Dendritic cell treated with granulocyte-macrophage colony-stimulating factor and Interleukin-4, amounts not matched to agents 40 ng/mL and 50 ng/mL, for 4 days (primary cell): ENCODE results near the gene PHTF2.
A peak's percentile ranks its signal among the peaks of the same experiment; 100 is the strongest.

ENCODE experiments used
- H3K27ac Mint-ChIP-seq: one replicate; pipeline ENCODE4 v1.8.0; 2022; ENCODE audit warnings: mild to moderate bottlenecking, mixed read lengths
- H3K27me3 Mint-ChIP-seq: one replicate; pipeline ENCODE4 v1.8.0; 2022; ENCODE audit warnings: mild to moderate bottlenecking, mixed read lengths
- H3K36me3 Mint-ChIP-seq: one replicate; pipeline ENCODE4 v1.8.0; 2022; ENCODE audit warnings: low read depth, mixed read lengths
- H3K4me1 Mint-ChIP-seq: one replicate; pipeline ENCODE4 v1.8.0; 2022; ENCODE audit warnings: low read depth, mixed read lengths
- H3K4me3 Mint-ChIP-seq: one replicate; pipeline ENCODE4 v1.8.0; 2022; ENCODE audit warnings: mild to moderate bottlenecking, moderate library complexity, mixed read lengths
- H3K9me3 Mint-ChIP-seq: one replicate; pipeline ENCODE4 v1.8.0; 2022; ENCODE audit warnings: mixed read lengths
- intact Hi-C: fragments of 100-400 bp; cut with micrococcal nuclease; formaldehyde crosslinking; loops from one replicate; pipeline ENCODE4 v1.15.0; 2022

PHTF2 gene

DNA sequence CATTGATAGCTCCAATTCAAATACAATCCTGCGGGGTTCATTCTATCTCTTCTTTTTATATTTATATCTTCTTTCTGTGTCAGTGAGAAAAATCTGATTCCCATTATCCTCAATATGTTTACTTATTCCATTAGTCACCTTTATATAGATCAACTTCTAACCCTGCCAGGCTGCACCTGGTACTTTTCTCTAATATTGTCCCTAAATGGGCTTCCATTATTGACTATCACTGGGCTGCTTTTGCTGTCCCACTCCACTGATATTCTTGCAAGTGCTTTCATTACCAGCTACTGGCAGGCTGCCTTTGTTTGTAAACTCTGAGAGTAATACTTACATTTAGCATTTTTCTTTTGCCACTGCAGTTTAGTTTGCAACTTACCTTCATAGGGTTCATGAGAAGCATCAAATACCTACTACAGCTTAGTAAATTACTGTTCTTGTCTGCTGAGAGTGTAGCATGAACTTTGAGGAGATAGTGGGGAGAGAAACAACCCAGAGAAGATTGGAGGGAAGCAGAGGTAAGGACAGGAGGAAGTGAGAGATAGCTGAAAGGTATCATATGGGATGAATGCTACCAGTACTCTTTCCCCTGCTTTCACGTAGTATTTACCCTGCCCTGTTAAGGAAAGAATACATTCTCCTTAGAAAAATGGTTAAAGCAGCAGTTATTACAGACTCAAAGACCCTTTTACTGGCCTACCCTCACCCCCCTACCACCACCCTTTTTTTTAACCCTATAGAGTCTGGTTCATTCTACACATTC is 119.1 kb downstream of the PHTF2 start:
- no peak overlapping the region for H3K27ac Mint-ChIP-seq
- intact Hi-C loops: no loop called here

DNA sequence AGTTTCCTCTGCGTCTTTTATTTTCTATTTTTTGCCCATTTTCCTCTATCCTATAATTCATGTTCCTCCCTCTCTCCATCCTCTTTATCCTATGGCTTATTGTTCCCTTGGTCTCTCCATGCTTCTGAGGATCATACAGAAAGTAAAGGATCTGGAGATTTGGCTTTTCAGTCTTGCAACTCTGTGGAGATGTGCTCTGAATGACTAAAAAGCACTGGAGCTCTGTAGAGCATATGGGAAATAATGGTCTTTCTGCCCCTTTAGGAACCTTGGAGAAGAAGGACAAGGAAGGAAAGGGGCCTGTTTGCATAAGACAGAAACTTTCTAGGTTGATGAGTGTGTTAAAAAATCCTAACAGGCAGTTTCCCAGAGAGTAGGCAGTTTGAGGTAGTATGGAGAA is 120.1 kb downstream of the PHTF2 start:
- intact Hi-C loops: no loop called here
- Mint-ChIP-seq H3K27ac (no peak overlapping the region), H3K27me3 (no peaks in the 10 kb centered on the region), H3K36me3 (peaks cover 42% of the 10 kb centered on the region), H3K9me3 (no peaks in the 10 kb centered on the region), H3K4me3 (no peak overlapping the region), H3K4me1 (peaks cover 8% of the 10 kb centered on the region)

More for the DNA sequence above, 119.1 kb downstream of the PHTF2 start:
- Mint-ChIP-seq H3K36me3 (peaks cover 36% of the 10 kb centered on the region), H3K4me3 (no peak overlapping the region), H3K4me1 (peaks cover 8% of the 10 kb centered on the region), H3K27me3 (no peaks in the 10 kb centered on the region), H3K9me3 (no peaks in the 10 kb centered on the region)

DNA sequence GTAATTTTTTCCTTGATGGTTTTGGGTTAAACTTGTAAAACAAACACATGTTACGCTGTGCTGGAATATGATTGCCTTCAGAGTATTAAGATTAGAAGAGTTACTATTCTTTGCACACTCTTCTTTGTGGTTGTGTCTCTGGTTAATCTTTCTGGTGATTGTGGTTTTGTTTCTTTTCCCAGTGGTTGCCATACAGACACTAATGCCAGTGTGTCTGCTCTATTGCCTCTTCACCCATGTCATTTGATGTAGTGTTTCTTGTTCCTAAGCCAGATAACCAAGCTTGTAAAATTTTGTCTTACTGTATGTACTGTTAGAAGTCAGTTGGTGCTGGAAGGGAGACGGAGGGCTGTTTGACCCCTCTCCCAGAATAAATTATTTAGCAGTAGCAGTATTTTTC is 124.8 kb downstream of the PHTF2 start:
- Mint-ChIP-seq H3K27ac (no peak overlapping the region), H3K9me3 (no peaks in the 10 kb centered on the region), H3K36me3 (peaks cover 39% of the 10 kb centered on the region), H3K4me3 (no peak overlapping the region), H3K4me1 (peaks cover 4% of the 10 kb centered on the region), H3K27me3 (no peaks in the 10 kb centered on the region)
- intact Hi-C loops: no loop called here

DNA sequence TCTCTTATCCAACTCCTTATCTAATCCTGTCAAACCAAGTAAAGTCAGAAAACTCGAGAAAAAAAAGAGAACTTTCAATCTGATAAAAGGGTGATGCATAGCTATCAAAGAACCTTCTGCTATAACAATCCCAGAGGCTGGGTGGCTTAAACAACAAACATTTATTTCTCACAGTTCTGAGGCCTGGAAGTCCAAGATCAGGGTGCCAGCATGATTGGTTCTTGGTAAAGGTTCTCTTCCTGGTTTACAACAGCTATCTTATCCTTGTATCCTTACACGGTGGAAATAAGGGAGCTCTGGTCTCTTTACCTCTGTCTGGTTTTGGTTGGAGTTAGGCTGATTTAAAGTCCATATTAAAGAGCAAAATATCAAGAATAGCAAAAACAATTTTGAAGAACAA is 131.9 kb downstream of the PHTF2 start:
- Mint-ChIP-seq H3K27ac (no peak overlapping the region), H3K4me3 (no peak overlapping the region), H3K36me3 (peaks cover 35% of the 10 kb centered on the region), H3K9me3 (no peaks in the 10 kb centered on the region), H3K4me1 (peaks cover 12% of the 10 kb centered on the region), H3K27me3 (no peaks in the 10 kb centered on the region)
- intact Hi-C loops: no loop called here

DNA sequence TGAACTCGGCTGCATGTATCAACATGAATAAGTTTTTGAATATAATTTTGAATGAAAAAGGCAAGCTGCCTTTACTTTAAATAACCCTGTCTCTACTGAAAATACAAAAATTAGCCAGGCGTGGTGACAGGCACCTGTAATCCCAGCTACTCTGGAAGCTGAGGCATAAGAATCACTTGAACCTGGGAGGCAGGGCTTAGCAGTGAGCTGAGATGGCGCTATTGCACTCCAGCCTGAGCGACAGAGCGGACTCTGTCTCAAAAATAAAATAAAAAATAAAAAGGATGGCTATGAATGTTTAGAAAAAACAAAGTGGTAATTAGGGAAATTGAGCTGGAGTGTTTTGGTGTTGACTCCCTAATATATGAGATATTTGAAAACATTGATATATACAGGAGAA is 133.3 kb downstream of the PHTF2 start:
- H3K4me3 Mint-ChIP-seq: no peak overlapping the region
- peaks cover 32% of the 10 kb centered on the region for H3K36me3 Mint-ChIP-seq
- no peaks in the 10 kb centered on the region for H3K9me3 Mint-ChIP-seq
- intact Hi-C loops: no loop called here
- H3K27ac Mint-ChIP-seq: no peak overlapping the region
- peaks cover 12% of the 10 kb centered on the region for H3K4me1 Mint-ChIP-seq
- H3K27me3 Mint-ChIP-seq: no peaks in the 10 kb centered on the region

DNA sequence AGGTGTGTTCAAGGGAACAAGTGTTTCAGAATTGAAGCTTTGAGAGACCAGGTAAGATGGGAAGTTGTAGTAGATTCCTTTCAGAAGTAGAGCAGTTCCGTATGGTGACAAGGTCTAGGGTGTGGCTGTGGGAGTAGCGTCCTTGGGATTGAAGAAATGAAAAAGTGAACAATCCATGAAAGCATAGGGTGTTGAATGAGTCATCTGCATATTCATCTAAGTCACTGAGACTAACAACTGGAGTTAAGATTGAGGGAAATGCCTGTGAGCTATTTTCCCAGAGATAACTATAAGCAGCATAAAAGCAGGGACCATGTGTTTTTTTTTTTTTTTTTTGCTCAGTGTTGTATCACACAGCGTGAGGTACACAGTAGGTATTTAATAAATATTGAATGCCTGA is 134.8 kb downstream of the PHTF2 start:
- intact Hi-C loops: no loop called here
- H3K9me3 Mint-ChIP-seq: no peaks in the 10 kb centered on the region
- H3K36me3 Mint-ChIP-seq: peaks cover 19% of the 10 kb centered on the region
- H3K27ac Mint-ChIP-seq: no peak overlapping the region
- no peaks in the 10 kb centered on the region for H3K27me3 Mint-ChIP-seq
- no peak overlapping the region for H3K4me3 Mint-ChIP-seq
- peaks cover 12% of the 10 kb centered on the region for H3K4me1 Mint-ChIP-seq

DNA sequence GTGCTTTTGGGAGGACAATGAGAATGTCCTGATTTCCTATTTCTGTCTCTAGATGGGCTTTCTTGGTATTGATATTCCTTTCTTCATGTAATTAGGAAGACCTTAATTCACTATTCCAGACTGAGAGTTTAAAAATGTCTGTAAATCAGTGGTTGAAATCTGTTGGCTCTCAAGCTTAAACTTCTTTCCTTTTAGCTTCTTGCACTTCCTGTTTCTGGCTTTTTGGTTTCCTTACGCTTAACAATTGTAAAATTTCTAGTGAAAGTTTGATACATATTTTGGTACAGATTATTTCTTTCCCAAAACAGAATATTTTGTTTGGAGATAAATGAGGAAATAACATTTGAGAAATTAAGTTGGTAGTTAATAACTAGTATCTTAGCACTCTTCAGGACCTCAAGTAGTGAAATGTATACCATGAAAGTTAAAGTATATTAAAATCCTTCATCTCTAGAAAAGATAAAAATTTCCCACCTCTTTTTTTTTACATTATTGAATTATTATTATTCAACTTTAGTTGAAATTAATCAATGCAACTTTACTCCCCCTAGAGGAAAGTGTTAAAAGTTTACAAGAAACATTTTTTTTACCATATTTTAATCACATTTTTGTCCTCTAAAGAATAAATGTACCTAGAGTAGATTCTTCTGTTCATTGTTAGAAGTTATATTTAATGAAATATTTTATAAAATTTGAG is 137.2 kb downstream of the PHTF2 start:
- peaks cover 12% of the 10 kb centered on the region for H3K4me1 Mint-ChIP-seq
- H3K4me3 Mint-ChIP-seq: no peak overlapping the region
- intact Hi-C loops: no loop called here
- H3K27ac Mint-ChIP-seq: peak overlapping the region; percentile 25
- no peaks in the 10 kb centered on the region for H3K27me3 Mint-ChIP-seq
- no peaks in the 10 kb centered on the region for H3K9me3 Mint-ChIP-seq
- H3K36me3 Mint-ChIP-seq: peaks cover 5% of the 10 kb centered on the region

DNA sequence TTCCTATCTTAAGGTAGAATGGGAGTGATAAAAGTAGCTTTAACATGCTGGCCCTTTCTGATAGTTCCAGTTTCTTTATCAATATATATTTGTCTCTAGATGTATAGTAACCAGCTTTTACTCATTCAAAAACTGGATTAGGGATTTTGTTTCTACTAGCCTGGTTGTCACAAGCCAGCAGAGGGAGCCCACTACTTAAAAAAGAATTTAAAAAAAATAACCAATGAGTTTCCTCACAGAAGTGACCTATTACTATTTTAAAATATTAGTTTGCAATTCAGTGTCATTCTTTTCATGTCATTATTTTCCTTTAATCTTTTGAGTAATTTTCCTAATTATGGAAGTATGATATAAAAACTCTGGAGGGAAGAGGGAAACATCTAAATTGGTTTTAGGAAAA is 142.1 kb downstream of the PHTF2 start:
- no peaks in the 10 kb centered on the region for H3K27me3 Mint-ChIP-seq
- no peaks in the 10 kb centered on the region for H3K9me3 Mint-ChIP-seq

DNA sequence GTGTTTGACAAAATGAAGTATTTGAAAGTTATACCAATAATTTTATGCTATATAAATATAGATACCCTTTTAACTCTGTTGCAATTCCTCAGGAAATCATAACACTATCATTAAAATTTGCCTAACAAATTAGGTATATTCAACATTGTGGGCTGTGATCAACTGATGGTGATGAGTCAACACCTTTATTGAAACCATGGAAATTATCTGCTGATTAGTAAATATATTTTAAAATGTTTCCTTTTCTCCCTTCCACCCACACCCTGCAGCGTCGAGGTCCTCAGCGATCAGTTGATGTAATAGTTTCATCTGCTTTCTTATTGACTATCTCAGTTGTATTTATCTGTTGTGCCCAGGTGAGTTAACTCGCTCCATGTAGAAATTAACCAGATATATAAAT is 143.9 kb downstream of the PHTF2 start:
- Mint-ChIP-seq H3K27me3 (no peaks in the 10 kb centered on the region), H3K4me3 (no peak overlapping the region), H3K4me1 (no peaks in the 10 kb centered on the region), H3K36me3 (peaks cover 46% of the 10 kb centered on the region), H3K9me3 (no peaks in the 10 kb centered on the region), H3K27ac (no peak overlapping the region)
- intact Hi-C loops: loop anchor here (5.0 kb wide), 1 partner anchor 95 kb away; no protein-coding TSS in a partner anchor

More for the DNA sequence above, 142.1 kb downstream of the PHTF2 start:
- H3K4me1 Mint-ChIP-seq: no peaks in the 10 kb centered on the region
- H3K4me3 Mint-ChIP-seq: no peak overlapping the region
- no peak overlapping the region for H3K27ac Mint-ChIP-seq
- intact Hi-C loops: loop anchor here (5.0 kb wide), 1 partner anchor 97 kb away; no protein-coding TSS in a partner anchor
- H3K36me3 Mint-ChIP-seq: peaks cover 46% of the 10 kb centered on the region

DNA sequence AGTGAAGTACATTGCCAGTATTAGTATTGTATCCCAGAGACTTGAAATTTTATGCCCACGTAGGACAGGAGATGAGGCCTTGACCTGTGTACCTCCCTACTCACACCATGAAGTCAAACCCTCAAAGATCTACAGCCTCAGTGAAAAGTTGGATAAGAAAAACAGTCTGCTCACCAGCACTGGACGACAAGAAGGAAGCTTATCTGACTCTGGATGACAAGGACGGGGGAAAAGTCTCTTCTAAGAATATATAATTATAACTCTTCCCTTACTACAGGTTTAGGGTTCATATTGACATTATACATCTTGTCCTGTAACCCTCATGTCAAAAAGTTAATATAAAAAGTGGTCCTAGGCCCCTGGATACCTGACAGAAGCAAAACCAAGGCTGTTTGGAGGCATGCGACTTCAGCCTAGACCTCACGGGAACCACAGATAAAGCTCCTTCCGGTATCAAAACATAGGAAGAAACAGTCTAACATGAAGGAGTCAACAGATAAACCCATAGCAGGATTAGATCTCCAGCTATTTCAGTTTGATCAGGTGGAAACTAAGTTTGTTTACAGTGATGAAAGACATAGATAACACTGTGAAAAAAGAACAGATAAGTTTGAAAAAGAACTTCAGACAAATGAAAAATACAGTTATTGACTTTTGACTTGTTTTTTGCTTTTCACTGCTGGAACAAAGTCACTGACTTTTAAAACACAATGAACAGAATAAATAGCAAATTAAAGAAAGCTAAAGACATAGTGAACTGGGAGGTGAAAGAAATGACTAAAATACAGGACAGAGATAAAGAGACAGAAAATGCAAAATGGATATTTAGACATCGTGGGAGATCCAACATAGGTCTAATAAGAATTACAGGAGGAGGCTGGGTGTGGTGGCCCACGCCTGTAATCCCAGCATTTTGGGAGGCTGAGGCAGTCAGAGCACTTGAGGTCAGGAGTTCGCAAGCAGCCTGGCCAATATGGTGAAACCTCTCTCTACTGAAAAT is 145.9 kb downstream of the PHTF2 start:
- H3K4me1 Mint-ChIP-seq: no peaks in the 10 kb centered on the region
- H3K36me3 Mint-ChIP-seq: peaks cover 46% of the 10 kb centered on the region
- intact Hi-C loops: loop anchor here (5.0 kb wide), 1 partner anchor 93 kb away; no protein-coding TSS in a partner anchor
- no peak overlapping the region for H3K27ac Mint-ChIP-seq
- H3K4me3 Mint-ChIP-seq: no peak overlapping the region
- H3K9me3 Mint-ChIP-seq: no peaks in the 10 kb centered on the region
- no peaks in the 10 kb centered on the region for H3K27me3 Mint-ChIP-seq

DNA sequence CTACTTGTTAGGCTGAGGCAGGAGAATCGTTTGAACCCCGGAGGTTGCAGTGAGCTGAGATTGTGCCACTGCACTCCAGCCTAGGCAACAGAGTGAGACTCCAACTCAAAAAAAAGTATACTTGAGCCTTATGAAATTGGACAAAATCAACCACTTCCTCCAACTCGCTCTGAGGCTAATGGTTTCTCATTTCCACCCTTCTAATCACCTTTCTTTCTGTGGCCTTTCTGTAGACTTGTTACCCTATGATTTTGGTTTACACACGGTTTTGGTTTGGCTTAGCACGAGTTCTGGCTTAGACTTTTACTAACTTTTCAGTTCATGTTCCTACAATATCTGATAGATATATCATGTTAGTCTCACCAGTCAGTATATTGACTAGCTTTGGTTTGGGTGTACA is 152.0 kb downstream of the PHTF2 start:
- Mint-ChIP-seq H3K27me3 (no peaks in the 10 kb centered on the region), H3K4me3 (no peak overlapping the region), H3K27ac (no peak overlapping the region), H3K9me3 (no peaks in the 10 kb centered on the region), H3K36me3 (peaks cover 12% of the 10 kb centered on the region), H3K4me1 (peaks cover 5% of the 10 kb centered on the region)
- intact Hi-C loops: no loop called here

DNA sequence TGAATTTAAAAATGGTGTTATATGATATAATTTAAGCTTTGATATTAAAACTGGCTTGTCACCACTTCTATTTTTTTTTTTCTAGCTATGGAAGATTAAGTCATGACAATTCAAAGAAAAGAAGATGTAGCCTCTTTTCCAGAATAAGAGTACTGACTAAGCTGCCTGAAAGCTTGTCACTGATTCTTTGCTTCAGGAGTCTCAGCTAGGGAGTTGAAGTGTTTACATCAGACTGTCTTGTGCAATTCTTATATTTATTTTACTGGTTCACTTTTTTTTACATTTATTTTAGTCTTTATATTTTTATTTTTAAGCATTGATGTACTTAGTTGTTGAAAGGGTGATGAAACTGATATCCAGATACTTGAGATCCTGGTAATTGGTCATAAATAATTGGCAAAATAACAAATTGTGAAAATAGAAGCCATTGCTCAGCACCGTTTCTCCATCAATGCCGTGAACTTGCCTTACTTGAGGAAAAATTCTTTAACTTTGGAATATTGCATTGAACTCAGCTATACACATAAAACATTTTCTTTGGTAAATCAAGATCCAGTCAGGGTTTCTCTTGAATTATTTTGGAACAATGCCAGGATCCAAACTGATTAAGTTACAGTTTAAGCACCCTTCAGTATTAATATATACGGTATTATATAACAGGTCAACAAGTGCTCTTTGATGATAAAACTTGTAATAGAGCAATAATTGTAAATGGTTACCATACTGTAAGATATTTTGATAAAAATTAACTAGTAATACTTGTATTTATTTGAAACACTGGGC is 156.4 kb downstream of the PHTF2 start:
- Mint-ChIP-seq H3K27me3 (no peaks in the 10 kb centered on the region), H3K36me3 (peaks cover 31% of the 10 kb centered on the region), H3K27ac (no peak overlapping the region), H3K4me3 (no peak overlapping the region), H3K4me1 (peaks cover 5% of the 10 kb centered on the region), H3K9me3 (no peaks in the 10 kb centered on the region)
- intact Hi-C loops: no loop called here

DNA sequence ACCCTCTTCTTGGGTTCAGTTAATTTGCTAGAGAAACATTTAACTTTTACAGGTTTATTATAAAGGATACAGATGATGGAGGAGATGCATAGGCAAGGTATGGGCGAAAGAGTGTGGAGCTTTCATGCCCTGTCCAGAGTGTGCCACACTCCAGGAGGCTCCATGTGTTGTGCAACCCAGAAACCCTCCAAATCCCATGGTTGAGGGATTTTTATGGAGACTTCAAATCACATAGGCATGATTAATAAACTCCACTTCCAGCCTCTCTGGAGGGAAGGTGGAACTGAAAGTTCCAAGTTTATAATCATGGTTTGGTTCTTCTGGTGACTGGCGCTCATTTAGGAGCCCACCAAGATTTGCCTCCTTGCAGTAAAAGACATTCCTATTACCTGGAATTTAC is 159.9 kb downstream of the PHTF2 start:
- H3K4me3 Mint-ChIP-seq: no peak overlapping the region
- intact Hi-C loops: no loop called here
- no peaks in the 10 kb centered on the region for H3K27me3 Mint-ChIP-seq
- no peaks in the 10 kb centered on the region for H3K9me3 Mint-ChIP-seq
- peaks cover 33% of the 10 kb centered on the region for H3K36me3 Mint-ChIP-seq
- H3K27ac Mint-ChIP-seq: no peak overlapping the region
- no peaks in the 10 kb centered on the region for H3K4me1 Mint-ChIP-seq
